Measurements from ENCODE around the gene PCYOX1L. TPM values are rescaled to one million over a fixed set of nuclear protein-coding genes. Genes with fewer than 3 reads are reported as not detected.

The PCYOX1L gene
- total and polyA plus RNA-seq, 2 experiments from 2014 or later = 10.4 to 10.7 TPM

- Histone ChIP-seq H3K4me3 (no peak overlapping the region), H3K9me3 (ENCODE audit: low read depth) (no peaks in the 10 kb centered on the region), H3K4me2 (ENCODE audit: unreplicated experiment) (no peak overlapping the region), H3K9me2 (ENCODE audit: insufficient read depth) (no peaks in the 10 kb centered on the region), H3K79me2 (ENCODE audit: insufficient read depth) (no peaks in the 10 kb centered on the region), H3K27me3 (replicated peaks; ENCODE audit: insufficient read depth) (no peaks in the 10 kb centered on the region), H3K27ac (no peak overlapping the region), H3K4me1 (ENCODE audit: insufficient read depth) (peaks cover 26% of the 10 kb centered on the region), H3K36me3 (ENCODE audit: low read depth) (no peaks in the 10 kb centered on the region), H3F3A (ENCODE audit: insufficient read depth) (peaks cover 35% of the 10 kb centered on the region), H2AFZ (no peak overlapping the region), H4K20me1 (ENCODE audit: insufficient read depth) (no peaks in the 10 kb centered on the region), H3K9ac (no peak overlapping the region)
- in situ Hi-C loops (cut with MboI) = no loop called here
- DNase-seq = no peak
- no peak for TF ChIP-seq EZH2phosphoT487 (IDR thresholded peaks at IDR 0.05; ENCODE audit: insufficient read depth, low read depth)
- no peak for TF ChIP-seq EZH2 (IDR thresholded peaks at IDR 0.05; ENCODE audit: insufficient read depth, poor library complexity, severe bottlenecking)
Measured at GRCh38 chr5:149399775-149400174, 41.9 kb downstream of the PCYOX1L start.

- no peaks in the 10 kb centered on the region for H4K20me1 ChIP-seq (ENCODE audit: insufficient read depth)
- no peak for DNase-seq
- in situ Hi-C loops (cut with MboI) = no loop called here
- H3K27me3 ChIP-seq (replicated peaks; ENCODE audit: insufficient read depth) = no peaks in the 10 kb centered on the region
- H3K27ac ChIP-seq = no peak overlapping the region
- H3F3A ChIP-seq (ENCODE audit: insufficient read depth) = peaks cover 40% of the 10 kb centered on the region
- H3K79me2 ChIP-seq (ENCODE audit: insufficient read depth) = no peaks in the 10 kb centered on the region
- no peak overlapping the region for H2AFZ ChIP-seq
- H3K9me3 ChIP-seq (ENCODE audit: low read depth) = no peaks in the 10 kb centered on the region
- TF ChIP-seq EZH2 (IDR thresholded peaks at IDR 0.05; ENCODE audit: insufficient read depth, poor library complexity, severe bottlenecking) = no peak
- TF ChIP-seq EZH2phosphoT487 (IDR thresholded peaks at IDR 0.05; ENCODE audit: insufficient read depth, low read depth) = no peak
- peaks cover 31% of the 10 kb centered on the region for H3K4me1 ChIP-seq (ENCODE audit: insufficient read depth)
- H3K9ac ChIP-seq = no peak overlapping the region
- no peak overlapping the region for H3K4me2 ChIP-seq (ENCODE audit: unreplicated experiment)
- 58 to 68% methylated on average over 6 of the region's 6 CpGs for WGBS, 2 experiments (ENCODE audit: low coverage in 1 of 2, low lambda C conversion rate in 2 of 2, missing lambda C conversion rate in 2 of 2)
- H3K36me3 ChIP-seq (ENCODE audit: low read depth) = no peaks in the 10 kb centered on the region
- no peaks in the 10 kb centered on the region for H3K9me2 ChIP-seq (ENCODE audit: insufficient read depth)
- H3K4me3 ChIP-seq = no peak overlapping the region
Measured at GRCh38 chr5:149400304-149400703, 42.5 kb downstream of the PCYOX1L start.

- Histone ChIP-seq H3K4me3 (no peak overlapping the region), H4K20me1 (ENCODE audit: insufficient read depth) (no peaks in the 10 kb centered on the region), H3K4me2 (ENCODE audit: unreplicated experiment) (no peak overlapping the region), H3K4me1 (ENCODE audit: insufficient read depth) (peaks cover 39% of the 10 kb centered on the region), H3K36me3 (ENCODE audit: low read depth) (no peaks in the 10 kb centered on the region), H3K9me3 (ENCODE audit: low read depth) (no peaks in the 10 kb centered on the region), H3K9ac (no peak overlapping the region), H3F3A (ENCODE audit: insufficient read depth) (peaks cover 48% of the 10 kb centered on the region), H2AFZ (no peak overlapping the region), H3K27ac (no peak overlapping the region), H3K27me3 (replicated peaks; ENCODE audit: insufficient read depth) (no peaks in the 10 kb centered on the region), H3K79me2 (ENCODE audit: insufficient read depth) (no peaks in the 10 kb centered on the region), H3K9me2 (ENCODE audit: insufficient read depth) (no peaks in the 10 kb centered on the region)
- TF ChIP-seq EZH2 (IDR thresholded peaks at IDR 0.05; ENCODE audit: insufficient read depth, poor library complexity, severe bottlenecking) (no peak), EZH2phosphoT487 (IDR thresholded peaks at IDR 0.05; ENCODE audit: insufficient read depth, low read depth) (no peak)
- in situ Hi-C loops (cut with MboI) = no loop called here
- 98 to 100% methylated on average over 2 of the region's 2 CpGs for WGBS, 2 experiments (ENCODE audit: low coverage in 1 of 2, low lambda C conversion rate in 2 of 2, missing lambda C conversion rate in 2 of 2)
- DNase-seq = no peak
Measured at GRCh38 chr5:149401051-149401450, 43.2 kb downstream of the PCYOX1L start.

GRCh38 chr5:149402291-149402690 is 44.4 kb downstream of the PCYOX1L start:
- peaks cover 37% of the 10 kb centered on the region for H3K4me1 ChIP-seq (ENCODE audit: insufficient read depth)
- DNase-seq = no peak
- 100% methylated on average over 3 of the region's 3 CpGs for WGBS, 2 experiments (ENCODE audit: low coverage in 1 of 2, low lambda C conversion rate in 2 of 2, missing lambda C conversion rate in 2 of 2)
- no peaks in the 10 kb centered on the region for H4K20me1 ChIP-seq (ENCODE audit: insufficient read depth)
- no peaks in the 10 kb centered on the region for H3K27me3 ChIP-seq (replicated peaks; ENCODE audit: insufficient read depth)
- no peaks in the 10 kb centered on the region for H3K9me2 ChIP-seq (ENCODE audit: insufficient read depth)
- peaks cover 7% of the 10 kb centered on the region for H3K79me2 ChIP-seq (ENCODE audit: insufficient read depth)
- H3K9me3 ChIP-seq (ENCODE audit: low read depth) = no peaks in the 10 kb centered on the region
- H3K36me3 ChIP-seq (ENCODE audit: low read depth) = no peaks in the 10 kb centered on the region
- no peak for TF ChIP-seq EZH2 (IDR thresholded peaks at IDR 0.05; ENCODE audit: insufficient read depth, poor library complexity, severe bottlenecking)
- no peak for TF ChIP-seq EZH2phosphoT487 (IDR thresholded peaks at IDR 0.05; ENCODE audit: insufficient read depth, low read depth)
- H3K4me2 ChIP-seq (ENCODE audit: unreplicated experiment) = no peak overlapping the region
- H3K9ac ChIP-seq = no peak overlapping the region
- in situ Hi-C loops (cut with MboI) = no loop called here
- H3F3A ChIP-seq (ENCODE audit: insufficient read depth) = peaks cover 45% of the 10 kb centered on the region
- H2AFZ ChIP-seq = no peak overlapping the region
- no peak overlapping the region for H3K27ac ChIP-seq
- no peak overlapping the region for H3K4me3 ChIP-seq

All from GM23248 (cell line).